ENCODE measurements around the gene RUBCN.
"Not testable (repeated sequence)": the region's sequence is repeated elsewhere in the genome, so short reads cannot be mapped to it uniquely, and the experiment has no call there.

DNA sequence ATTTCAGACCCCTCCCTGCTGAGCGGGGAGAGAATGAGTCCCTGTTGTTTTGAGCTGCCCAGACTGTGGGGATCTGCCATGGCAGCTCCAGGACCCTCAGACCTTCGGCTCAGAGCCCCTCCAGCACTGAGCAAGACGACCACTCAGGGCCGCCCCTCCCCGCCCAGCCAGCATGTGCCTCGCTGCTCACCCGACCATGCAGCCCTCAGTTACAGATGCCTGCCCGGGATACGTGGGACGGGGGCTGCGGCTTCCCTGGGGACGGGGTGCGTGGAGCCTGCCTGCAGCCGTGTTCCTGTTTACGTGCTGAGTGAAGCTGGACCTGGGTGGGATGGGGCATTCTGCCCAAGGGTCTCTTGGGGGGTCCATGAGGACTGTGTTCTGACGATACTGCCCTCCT is 77.0 kb downstream of the RUBCN start:
- not testable (repeated sequence) for TF ChIP-seq ZNF211 (tag by site-specific recombination; IDR thresholded peaks at IDR 0.05; ENCODE audit: low read depth); ZNF354C (tag by site-specific recombination; IDR thresholded peaks at IDR 0.05; ENCODE audit: borderline replicate concordance, low read depth); ZNF121 (tag by site-specific recombination; IDR thresholded peaks at IDR 0.05); ZNF248 (tag by site-specific recombination; IDR thresholded peaks at IDR 0.05); ZNF707 (tag by site-specific recombination; IDR thresholded peaks at IDR 0.05); ZNF701 (tag by site-specific recombination; IDR thresholded peaks at IDR 0.05); TRIM28 (IDR thresholded peaks at IDR 0.05; ENCODE audit: borderline replicate concordance, low read length); ZXDB (tag by site-specific recombination; IDR thresholded peaks at IDR 0.05); ZNF76 (tag by site-specific recombination; IDR thresholded peaks at IDR 0.05; ENCODE audit: borderline replicate concordance, low read depth)
- TF ChIP-seq, protein P1, sequence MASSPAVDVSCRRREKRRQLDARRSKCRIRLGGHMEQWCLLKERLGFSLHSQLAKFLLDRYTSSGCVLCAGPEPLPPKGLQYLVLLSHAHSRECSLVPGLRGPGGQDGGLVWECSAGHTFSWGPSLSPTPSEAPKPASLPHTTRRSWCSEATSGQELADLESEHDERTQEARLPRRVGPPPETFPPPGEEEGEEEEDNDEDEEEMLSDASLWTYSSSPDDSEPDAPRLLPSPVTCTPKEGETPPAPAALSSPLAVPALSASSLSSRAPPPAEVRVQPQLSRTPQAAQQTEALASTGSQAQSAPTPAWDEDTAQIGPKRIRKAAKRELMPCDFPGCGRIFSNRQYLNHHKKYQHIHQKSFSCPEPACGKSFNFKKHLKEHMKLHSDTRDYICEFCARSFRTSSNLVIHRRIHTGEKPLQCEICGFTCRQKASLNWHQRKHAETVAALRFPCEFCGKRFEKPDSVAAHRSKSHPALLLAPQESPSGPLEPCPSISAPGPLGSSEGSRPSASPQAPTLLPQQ (tag by site-specific recombination; IDR thresholded peaks at IDR 0.05): not testable (repeated sequence)
- TF ChIP-seq, protein P2, sequence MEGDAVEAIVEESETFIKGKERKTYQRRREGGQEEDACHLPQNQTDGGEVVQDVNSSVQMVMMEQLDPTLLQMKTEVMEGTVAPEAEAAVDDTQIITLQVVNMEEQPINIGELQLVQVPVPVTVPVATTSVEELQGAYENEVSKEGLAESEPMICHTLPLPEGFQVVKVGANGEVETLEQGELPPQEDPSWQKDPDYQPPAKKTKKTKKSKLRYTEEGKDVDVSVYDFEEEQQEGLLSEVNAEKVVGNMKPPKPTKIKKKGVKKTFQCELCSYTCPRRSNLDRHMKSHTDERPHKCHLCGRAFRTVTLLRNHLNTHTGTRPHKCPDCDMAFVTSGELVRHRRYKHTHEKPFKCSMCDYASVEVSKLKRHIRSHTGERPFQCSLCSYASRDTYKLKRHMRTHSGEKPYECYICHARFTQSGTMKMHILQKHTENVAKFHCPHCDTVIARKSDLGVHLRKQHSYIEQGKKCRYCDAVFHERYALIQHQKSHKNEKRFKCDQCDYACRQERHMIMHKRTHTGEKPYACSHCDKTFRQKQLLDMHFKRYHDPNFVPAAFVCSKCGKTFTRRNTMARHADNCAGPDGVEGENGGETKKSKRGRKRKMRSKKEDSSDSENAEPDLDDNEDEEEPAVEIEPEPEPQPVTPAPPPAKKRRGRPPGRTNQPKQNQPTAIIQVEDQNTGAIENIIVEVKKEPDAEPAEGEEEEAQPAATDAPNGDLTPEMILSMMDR (tag by site-specific recombination; IDR thresholded peaks at IDR 0.05): not testable (repeated sequence)
- TF ChIP-seq, protein P3, sequence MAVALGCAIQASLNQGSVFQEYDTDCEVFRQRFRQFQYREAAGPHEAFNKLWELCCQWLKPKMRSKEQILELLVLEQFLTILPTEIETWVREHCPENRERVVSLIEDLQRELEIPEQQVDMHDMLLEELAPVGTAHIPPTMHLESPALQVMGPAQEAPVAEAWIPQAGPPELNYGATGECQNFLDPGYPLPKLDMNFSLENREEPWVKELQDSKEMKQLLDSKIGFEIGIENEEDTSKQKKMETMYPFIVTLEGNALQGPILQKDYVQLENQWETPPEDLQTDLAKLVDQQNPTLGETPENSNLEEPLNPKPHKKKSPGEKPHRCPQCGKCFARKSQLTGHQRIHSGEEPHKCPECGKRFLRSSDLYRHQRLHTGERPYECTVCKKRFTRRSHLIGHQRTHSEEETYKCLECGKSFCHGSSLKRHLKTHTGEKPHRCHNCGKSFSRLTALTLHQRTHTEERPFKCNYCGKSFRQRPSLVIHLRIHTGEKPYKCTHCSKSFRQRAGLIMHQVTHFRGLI (tag by site-specific recombination; IDR thresholded peaks at IDR 0.05): not testable (repeated sequence)
- TF ChIP-seq, protein P4, sequence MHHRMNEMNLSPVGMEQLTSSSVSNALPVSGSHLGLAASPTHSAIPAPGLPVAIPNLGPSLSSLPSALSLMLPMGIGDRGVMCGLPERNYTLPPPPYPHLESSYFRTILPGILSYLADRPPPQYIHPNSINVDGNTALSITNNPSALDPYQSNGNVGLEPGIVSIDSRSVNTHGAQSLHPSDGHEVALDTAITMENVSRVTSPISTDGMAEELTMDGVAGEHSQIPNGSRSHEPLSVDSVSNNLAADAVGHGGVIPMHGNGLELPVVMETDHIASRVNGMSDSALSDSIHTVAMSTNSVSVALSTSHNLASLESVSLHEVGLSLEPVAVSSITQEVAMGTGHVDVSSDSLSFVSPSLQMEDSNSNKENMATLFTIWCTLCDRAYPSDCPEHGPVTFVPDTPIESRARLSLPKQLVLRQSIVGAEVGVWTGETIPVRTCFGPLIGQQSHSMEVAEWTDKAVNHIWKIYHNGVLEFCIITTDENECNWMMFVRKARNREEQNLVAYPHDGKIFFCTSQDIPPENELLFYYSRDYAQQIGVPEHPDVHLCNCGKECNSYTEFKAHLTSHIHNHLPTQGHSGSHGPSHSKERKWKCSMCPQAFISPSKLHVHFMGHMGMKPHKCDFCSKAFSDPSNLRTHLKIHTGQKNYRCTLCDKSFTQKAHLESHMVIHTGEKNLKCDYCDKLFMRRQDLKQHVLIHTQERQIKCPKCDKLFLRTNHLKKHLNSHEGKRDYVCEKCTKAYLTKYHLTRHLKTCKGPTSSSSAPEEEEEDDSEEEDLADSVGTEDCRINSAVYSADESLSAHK (tag by site-specific recombination; IDR thresholded peaks at IDR 0.05): not testable (repeated sequence)
